Kidney glomerular epithelial cell (primary cell): ENCODE measurements around the gene COL23A1.

Experiments used
- DNase-seq: peaks from one replicate; lab custom pipeline; 2025; lab: John Stamatoyannopoulos, UW

Gene COL23A1

DNA sequence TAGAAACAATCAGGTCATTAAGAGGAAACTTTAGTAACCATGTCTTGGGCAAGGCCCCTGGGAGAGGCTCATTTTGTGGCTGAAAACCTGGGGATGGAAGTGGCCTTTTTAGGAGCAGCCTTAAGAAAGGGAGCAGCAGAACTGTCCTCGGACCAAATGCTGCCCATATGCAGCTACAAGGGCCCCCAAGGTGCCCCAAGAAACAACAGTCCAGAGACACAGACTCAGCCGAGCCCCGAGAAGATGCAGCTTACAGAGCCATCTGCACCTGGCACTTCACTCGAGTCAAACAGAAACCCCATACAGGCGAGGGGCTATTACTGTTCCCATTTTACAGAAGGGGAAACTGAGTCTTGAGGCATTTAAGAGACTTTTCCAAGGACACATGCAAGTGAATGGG, 58.0 kb downstream of the COL23A1 start:
- DNase-seq: no peak

DNA sequence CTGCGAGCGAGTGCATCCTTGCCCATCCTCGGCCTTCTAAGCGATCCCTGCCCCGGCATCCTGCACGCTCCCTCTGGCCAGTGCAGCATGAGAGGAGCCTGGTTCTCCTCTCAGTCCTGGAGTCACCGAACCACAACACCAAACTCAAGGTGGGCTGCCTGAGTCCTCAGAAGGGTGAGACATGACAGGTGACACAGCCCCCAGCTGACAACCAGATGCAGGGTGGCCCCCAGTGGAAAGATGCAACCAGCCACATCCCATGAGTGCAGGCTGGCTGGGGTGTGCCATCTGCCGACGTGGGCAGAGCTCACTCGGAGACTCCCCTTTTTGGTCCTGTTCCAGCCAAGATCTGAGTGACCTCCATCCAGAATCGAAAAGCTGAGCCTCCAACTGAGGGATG, 58.4 kb downstream of the COL23A1 start:
- DNase-seq: no peak

DNA sequence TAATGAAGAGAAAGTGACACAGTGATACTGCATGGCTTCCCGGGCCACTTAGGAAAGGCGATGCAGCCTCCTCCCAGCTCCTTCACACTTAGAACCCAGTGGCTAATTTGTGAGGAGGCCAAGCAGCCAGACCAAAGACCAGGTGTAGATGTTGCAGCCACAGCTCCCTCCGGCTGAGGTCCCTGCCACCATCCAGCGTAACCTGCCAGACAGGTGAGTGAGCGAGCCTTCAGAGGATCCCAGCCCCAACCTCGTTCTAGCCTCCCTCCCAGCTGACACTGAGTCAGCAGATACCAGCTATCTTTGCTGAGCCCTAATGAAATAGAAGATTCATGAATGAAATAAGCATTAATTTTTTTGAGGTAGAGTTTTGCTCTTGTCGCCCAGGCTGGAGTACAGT, 59.7 kb downstream of the COL23A1 start:
- no peak for DNase-seq

DNA sequence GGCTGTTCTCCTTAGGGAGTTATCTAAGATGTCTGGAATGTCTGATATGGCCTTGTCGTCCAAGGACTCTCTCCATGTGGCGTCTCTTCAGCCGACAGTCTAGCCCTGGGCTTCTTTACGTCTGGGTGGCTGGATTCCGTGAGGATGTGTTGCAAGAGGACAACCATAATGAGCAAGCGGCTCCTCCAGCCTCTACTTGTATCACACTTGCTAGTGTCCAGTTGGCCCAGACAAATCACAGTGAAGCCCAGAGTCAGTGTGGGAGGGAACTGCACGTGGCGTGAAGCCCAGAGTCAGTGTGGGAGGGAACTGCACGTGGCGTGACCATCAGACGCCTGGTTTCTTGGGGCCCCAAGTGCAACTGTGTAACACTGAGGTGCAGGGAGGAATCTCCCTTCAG, 61.1 kb downstream of the COL23A1 start:
- DNase-seq: no peak

DNA sequence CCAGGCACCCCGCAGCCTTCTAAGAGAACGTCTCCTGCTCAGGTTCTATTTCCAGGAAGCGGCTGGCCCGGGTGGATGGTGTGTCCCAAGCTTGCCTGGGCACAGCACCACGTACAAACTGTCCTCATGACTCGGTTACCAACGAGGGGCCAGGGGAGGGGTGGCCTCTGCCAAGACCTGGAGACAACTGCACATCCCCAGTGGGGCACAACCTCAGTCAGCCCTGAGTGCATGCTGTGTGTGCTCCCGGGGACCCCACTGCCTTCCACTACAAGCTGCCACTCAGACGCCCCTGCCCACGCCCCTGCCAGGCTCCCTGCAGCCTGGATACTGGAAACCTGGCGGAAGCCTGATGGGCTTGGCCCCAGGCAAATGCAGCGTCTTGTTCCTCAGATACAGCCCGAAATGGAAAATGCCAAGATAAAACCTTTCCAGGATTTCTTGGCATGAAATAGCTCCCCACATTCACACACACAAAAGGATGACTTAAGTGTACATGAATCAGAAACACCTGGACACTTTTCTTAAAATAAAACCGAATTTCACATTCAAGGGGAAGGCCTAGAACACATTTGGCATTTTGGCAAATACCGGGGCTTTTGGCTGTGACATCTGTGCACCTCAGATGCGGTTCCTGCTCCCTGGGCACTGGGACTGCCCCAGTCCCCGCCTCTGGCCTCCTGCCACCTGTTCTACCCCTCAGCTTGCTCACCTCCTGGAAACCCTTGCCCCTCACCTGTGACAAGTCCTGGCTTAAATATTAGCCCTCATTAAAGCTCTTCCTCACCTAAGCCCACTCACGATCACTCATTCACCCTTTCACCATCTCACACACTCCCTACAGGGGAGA, 62.5 kb downstream of the COL23A1 start:
- no peak for DNase-seq

DNA sequence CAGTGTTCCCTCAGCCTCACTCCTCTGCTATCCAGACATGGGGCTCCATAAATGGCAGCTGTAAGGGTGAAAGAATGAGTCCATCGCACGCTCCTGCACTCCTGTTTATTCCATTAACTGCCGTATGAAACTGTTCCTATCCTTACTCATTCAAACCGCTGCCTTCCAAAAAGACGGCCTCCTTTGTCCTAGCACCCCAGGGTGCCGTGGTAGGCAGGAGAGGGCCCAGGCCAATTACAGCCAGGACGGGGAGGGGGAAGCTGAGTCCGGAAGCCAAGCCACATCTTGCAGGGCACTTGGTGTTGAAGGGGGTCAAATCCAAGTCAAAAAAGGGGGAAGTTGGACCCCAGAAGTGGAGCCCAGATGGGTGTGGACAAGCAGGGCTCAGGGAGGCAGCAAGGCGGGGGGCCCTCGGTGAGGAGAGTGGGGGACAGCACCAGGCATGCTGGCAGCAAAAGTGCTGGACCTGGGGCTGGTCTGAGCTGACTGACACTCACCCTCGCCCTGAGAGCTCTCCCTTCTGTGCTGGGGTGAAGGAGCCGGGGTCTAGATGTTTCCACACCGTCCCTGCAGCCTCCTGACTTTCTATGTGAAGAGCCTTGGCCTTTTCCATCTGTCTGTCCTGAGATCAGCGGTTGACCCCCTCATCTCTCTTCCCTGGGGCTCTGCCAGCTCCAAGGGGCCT, 63.3 kb downstream of the COL23A1 start:
- no peak for DNase-seq

DNA sequence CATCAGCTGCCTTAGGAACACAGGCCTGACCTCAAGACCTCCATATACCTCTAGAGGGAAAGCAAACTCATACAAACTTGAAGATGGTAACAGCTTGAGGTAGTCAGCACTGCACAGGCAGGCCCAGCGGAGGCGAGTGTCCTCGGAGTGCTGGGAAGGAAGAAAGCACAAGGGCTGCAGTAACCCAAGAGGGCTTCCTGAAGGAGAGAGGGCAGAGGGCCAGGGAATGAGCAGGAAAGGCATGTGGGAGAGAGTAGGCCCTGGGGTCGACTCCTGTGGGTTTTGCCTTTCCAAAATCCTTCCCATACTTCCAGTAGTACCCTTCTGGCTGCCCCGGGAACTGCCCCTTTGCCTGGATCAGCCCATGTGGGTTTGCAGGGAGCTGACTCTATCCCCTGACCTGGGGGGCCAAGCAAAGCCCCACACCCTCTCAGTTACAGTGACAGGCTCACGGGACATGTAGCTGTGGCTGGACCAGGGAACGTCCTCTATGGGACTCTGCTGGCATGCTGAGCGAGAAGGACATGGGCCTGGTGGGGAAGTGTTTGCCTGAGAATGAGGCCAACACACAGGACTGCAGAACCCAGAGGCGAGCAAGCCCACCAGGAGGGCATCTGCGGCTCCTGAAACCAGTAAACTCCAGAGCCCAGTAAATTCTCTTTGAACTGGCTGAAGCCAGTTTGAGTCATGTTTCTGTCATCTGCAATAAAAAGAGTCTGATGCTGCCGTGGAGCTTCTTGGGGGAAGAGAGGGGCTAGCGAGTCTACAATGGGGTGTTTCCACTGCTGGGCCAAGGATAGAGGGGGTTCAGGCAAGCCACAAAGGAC, 64.1 kb downstream of the COL23A1 start:
- no peak for DNase-seq

DNA sequence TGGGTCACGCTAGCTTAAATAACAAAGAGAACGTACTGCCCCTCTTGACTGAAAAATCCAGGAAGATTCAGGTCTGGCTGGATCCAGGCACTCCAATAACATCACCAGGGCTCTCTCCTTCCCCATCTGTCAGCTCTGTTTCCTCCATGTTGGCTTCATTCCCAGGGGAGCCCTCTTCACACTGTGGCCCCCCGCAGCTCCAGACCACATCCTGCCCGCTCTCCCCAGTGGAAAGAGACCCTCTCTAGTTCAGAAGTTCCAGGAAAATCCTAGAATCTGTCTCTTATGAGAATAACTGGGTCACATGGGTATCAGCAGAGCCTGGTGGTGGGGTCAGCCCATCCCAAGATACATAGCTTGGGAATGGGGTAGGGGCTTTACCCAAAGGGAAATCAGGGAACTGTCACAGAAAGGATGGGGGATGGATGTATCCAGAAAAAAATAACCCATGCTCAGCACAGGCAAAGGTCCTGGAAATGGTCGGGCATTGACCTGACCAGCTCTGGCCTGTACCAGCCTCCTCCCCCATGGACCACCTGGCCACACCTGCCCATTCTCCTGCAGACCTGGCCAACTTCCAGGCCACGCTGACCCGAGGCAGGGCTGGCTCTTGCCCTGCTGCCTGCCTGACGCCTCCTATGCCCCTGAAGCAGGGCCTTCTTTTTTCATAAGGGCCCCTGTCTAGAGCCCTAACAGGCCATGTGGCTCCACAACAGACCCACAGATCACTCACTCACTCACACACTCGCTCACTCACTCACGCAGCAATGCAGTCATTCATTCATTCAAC, 65.9 kb downstream of the COL23A1 start:
- DNase-seq: no peak

DNA sequence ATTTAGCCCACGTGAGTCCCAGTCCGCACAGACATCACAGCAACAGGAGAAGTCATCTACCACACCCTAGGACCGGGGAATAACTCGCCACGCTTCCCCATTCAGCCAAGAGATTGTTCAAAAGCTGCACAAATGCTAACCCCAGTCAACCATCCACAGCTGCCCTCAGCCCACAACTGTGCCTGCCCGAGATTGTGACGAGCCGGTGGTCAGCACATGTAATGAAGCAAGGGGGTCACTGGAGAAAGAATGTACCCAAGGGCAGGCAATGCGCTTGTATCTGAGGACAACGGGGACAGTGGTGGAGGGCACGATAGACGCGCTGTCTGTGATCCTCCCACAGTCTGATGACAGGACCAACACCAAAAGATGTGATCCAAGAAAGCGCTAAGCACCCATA, 67.8 kb downstream of the COL23A1 start:
- DNase-seq: no peak

DNA sequence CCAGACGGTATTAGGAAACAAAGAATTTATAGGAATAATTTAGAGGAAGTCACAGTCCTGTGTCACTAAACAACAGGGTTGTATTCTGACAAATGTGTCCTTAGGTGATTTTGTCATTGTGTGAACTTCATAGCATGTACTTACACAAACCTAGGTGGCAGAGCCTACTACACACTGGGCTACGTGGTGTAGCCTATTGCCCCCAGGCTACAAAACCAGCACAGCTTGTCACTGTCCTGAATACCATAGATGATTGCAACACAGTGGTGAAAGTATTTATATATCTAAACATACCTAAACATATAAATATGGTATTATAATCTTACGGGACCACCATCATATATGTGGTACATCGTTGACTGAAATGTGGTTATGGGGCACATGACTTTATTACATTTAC, 69.3 kb downstream of the COL23A1 start:
- no peak for DNase-seq

DNA sequence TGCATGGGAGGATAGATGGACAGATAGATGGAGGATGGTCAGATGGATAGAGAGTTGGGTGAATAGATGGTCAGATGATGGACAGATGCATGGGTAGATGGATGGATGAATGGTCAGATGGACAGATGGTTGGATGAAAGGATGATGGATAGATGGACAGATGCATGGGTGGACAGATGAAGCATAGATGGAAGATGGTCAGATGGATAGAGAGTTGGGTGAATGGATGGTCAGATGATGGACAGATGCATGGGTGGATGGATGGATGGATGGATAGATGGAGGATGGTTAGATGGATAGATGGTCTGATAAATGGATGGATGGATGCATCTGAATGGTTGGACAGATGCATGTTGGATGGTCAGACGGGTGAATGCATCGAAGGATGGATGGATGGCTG, 70.4 kb downstream of the COL23A1 start:
- DNase-seq: no peak

DNA sequence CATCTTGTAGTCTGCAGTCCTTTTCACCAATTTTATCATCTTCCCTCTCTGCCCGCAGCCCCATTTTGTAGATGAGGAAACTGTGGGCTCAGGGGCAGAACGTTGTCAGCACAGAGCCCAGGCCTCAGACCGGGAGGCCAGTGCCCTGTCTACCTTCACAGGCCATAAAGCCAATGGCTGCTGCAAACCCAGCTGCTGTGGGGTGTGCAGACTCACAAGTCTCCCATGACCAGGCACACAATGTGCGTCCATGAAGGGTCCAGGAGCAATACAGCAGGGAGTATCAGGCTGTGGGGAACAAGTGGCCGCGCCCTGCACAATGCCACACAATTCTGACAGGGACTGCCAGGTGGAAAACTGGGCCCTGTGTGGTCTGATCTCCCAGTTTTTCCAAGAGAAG, 71.0 kb downstream of the COL23A1 start:
- DNase-seq: no peak

DNA sequence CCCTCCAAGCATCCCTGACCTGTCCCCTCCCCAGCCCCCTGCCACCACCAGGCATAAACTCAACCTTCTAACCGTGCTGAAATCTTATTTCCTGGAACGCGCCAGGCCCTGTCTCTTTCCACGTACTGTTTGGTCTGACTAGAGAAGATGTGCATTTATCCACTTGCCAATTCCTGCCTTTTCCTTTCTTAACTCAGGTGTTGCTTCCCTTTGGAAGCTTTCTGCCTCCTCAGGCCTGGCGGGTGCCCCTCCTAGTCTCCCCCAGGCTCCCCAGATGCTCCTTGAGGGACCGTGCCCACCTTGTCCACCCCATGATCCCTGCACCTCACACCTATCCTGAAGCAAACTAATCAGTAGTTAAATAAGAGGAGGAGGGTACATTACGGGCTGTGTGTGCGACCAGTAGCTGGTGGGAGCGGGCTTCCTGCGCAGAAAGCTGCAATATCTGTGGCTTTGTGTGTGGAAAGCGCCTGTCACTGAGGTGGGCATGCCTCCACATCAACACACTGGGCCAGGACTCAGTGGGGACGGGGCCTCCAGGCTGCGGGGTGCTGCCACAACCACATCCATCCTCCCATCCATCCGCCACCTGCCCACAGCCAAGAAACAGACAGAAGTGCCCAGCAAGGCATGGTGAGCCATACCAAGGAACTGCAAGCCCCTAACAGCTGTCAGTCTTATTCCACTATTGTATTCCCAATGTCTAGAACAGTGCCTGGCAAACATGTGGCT, 73.5 kb downstream of the COL23A1 start:
- no peak for DNase-seq

DNA sequence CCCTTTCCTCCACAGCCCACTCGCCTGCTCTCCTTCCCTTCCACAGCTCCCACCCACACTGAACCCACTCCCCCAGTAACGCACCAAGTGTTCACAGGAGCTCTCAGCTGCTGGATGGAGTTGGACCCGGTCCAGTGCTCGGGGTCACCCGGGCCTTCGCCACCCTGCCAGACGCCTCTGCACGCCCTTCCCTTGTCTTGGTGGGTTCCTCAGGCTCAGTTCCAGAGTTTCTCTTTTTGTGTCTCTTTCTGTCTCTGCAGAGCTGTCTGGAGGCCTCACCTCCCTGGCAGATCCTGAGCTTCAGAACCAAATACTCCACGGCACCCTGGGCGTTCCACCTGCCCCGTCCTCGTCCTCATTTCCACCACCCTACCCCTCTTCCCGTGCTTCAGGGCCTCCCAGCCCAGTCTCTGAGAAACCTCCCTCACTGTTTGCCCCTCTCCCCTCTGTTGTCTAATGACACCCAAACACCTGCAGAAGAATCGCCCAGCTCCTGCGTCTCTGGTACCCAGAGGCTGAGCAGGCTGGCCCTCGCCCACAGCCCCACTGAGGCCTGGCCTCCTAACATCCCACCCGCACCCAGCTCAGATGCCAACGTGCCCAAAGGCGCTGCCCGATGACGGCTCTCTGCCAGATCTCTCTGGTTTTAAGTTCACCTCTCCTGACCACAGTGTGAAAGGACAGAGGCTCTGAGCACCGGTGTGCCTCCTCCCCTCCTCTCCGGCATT, 74.3 kb downstream of the COL23A1 start:
- DNase-seq: no peak

DNA sequence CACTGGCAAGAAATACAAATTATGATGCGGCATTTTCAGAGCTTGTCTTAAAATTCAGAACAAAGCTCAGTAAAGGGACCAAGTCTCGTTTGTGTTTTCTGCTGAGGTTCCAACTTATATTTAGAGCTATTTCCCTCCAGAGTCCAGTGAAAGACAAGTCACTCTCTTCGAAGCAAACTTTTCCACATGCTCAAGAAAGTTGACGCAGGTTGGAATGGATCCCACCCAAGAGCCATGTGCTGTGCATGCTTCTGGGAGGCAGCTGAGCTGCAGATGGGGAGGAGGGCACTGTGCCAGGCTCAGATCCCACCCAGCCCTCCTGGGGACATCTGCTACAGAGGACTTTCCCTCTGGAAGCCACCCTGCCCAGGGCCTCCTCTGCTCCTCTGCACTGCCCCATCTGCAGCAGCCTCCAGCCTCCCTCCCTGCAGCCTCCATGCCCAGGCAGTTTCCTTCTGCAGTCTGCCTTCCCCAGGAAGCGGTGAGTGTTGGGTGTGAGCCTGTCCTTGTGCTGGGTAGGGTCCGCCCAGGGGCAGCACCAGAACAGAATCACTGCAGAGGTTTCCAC, 75.3 kb downstream of the COL23A1 start:
- no peak for DNase-seq

DNA sequence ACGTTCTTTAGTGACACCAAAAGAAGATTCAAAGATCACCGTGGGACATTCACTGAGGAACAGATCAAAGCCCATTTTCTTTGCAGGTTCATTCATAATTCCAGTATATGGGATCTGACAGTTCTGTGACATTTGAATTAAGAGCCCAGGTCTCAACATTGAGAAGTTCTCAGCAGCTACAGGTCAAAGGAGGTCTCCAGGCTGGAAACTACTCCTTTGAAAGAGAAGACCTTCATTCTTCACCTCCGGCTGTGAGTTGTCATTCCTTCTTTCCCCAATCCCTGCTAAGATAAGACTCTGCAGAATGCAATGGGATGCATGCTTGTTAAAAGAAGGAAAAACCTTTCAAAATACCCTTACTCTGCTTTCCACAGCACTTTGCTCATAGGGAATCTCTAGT, 79.0 kb downstream of the COL23A1 start:
- DNase-seq: no peak

DNA sequence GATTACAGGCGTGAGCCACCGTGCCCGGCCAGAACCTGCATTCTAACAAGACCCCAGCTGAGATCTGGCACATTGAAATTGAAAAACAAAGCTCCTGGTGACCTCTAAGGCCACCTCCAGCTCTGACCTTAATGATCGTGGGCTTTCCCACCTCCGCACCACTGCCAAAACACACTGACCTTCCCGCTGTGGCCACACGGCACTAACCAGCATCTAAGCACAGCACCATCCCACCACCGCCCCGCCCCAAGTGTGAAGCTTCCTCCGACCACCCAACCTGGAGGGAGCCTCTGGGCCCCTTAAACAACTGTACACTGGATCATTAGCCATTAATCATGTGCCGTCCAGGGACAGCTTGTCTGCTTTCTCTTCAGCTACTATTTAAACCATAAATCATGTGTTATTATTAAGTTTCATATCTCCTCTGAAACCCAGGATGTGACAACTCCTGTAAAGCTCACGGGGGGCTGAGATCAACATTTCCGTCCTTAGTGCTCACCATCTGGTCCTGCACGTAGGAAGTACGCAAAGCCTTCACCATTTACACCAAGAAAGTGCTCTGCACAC, 80.6 kb downstream of the COL23A1 start:
- DNase-seq: no peak

DNA sequence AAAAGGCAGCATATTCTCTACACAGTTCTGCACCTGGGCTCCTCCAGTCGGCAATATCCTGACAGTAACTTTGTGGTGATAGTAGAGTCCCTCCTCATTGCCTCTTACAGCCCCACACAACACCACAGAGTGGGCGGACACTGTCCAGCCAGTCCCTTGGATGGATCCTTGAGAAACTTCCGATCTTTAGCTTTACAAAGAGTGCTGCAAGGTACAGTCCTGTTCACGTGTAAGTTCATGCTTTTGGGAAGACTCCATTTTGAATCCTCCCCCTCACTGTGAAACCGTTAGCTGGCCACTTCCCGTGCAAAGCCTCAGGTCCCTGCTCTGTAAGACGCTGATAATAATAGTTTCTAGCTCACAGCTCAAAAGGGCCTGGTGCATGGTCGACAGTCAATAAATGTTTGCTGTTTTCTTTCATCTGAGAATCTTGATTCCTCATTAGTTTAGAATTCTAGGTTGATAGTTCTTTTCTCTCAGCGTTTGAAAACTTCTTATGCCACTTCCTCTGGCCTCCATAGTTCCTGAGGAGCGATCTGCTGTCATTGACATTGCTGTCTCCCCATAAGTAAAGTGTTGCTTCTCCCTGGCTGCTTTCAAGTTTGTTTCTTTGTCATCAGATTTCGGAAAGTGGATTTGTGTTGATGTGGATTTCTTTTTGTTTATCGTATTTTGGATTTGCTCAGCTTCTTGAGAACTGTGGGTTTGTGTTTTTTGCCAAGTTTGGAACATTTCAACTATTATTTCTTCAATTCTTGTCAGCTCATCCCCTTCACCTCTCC, 82.9 kb downstream of the COL23A1 start:
- no peak for DNase-seq
